ENCODE measurements around the gene TULP4. TPM values are rescaled to one million over a fixed set of nuclear protein-coding genes. Genes with fewer than 3 reads are reported as not detected.

Gene TULP4
- total RNA-seq, 1 donor from 2014 or later, result 100 TPM

DNA sequence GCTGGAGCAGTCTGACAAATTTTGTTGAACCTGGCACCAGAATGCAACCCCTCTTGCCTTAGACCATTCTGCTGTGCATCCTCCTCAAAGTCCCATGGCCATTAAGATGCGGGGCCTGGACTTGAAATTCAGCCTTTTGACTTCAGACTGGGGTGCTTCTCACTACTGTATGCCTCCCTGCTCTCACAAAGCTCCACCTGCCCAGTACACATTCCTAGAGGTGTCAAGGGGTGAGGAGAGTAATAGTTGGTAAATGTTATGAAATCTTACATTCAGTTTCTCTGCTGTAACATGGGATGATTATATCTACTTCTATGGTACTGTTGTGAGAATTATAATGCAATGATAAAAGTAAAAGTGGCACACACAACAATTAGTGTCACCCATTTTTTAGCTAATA lies 70.8 kb downstream of the TULP4 start:
- Mint-ChIP-seq H3K4me1 (ENCODE audit: unreplicated experiment) (peaks cover 2% of the 10 kb centered on the region), H3K9me3 (ENCODE audit: unreplicated experiment) (no peaks in the 10 kb centered on the region), H3K36me3 (ENCODE audit: unreplicated experiment) (no peaks in the 10 kb centered on the region), H3K4me3 (ENCODE audit: unreplicated experiment) (no peak overlapping the region), H3K27ac (ENCODE audit: unreplicated experiment) (no peak overlapping the region), H3K27me3 (ENCODE audit: unreplicated experiment) (no peaks in the 10 kb centered on the region)
- peak; percentile 32 for DNase-seq (ENCODE audit: extremely low spot score, unreplicated experiment)
- TF ChIP-seq, protein P1, sequence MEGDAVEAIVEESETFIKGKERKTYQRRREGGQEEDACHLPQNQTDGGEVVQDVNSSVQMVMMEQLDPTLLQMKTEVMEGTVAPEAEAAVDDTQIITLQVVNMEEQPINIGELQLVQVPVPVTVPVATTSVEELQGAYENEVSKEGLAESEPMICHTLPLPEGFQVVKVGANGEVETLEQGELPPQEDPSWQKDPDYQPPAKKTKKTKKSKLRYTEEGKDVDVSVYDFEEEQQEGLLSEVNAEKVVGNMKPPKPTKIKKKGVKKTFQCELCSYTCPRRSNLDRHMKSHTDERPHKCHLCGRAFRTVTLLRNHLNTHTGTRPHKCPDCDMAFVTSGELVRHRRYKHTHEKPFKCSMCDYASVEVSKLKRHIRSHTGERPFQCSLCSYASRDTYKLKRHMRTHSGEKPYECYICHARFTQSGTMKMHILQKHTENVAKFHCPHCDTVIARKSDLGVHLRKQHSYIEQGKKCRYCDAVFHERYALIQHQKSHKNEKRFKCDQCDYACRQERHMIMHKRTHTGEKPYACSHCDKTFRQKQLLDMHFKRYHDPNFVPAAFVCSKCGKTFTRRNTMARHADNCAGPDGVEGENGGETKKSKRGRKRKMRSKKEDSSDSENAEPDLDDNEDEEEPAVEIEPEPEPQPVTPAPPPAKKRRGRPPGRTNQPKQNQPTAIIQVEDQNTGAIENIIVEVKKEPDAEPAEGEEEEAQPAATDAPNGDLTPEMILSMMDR (IDR thresholded peaks at IDR 0.05), result no peak

DNA sequence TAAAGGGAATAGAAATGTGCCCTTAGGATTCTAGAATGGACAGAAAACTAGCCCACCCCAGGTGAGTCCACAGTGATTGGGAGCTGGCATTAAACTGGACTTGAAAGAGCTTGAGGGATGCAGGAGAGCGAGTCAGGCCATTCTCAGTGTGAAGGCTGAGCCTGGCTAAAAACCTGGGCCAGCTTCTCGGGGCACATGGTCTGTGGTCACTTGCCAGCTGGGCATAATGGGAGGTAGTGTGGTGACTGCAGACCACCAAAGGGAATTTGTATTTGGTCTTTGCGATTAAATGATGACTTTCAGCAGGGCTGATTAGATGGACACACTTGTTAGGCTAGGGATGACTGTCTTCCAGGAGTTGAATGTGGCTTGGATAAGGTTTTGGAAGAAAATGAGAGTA lies 71.3 kb downstream of the TULP4 start:
- H3K27ac Mint-ChIP-seq (ENCODE audit: unreplicated experiment), result no peak overlapping the region
- DNase-seq (ENCODE audit: extremely low spot score, unreplicated experiment), result peak; percentile 64
- no peaks in the 10 kb centered on the region for H3K4me1 Mint-ChIP-seq (ENCODE audit: unreplicated experiment)
- no peaks in the 10 kb centered on the region for H3K9me3 Mint-ChIP-seq (ENCODE audit: unreplicated experiment)
- no peak overlapping the region for H3K4me3 Mint-ChIP-seq (ENCODE audit: unreplicated experiment)
- H3K27me3 Mint-ChIP-seq (ENCODE audit: unreplicated experiment), result no peaks in the 10 kb centered on the region
- TF ChIP-seq, protein P1 (IDR thresholded peaks at IDR 0.05), result no peak
- no peaks in the 10 kb centered on the region for H3K36me3 Mint-ChIP-seq (ENCODE audit: unreplicated experiment)

DNA sequence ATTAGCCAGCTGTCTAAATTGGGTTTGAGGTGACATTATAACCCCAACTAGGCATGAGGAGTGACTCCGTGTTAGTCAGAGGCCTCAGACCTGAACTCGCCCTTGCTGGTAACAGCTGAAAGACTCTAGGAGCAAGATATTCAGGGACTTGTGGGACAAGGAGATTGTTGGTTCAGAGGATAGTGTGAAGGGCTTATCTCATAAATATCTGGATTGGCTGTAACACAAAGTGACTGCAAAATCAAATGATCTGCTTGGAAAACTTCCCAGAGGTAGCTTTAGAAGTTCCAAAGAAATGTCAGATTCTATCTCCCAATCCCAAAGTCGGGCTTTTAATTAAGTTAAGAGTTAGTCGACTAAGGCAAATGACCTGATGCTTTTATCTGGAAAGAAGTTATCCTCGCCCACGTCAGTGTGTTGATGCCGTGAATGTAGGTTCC lies 72.4 kb downstream of the TULP4 start:
- Mint-ChIP-seq H3K27me3 (ENCODE audit: unreplicated experiment) (no peaks in the 10 kb centered on the region), H3K36me3 (ENCODE audit: unreplicated experiment) (no peaks in the 10 kb centered on the region), H3K4me3 (ENCODE audit: unreplicated experiment) (no peak overlapping the region), H3K27ac (ENCODE audit: unreplicated experiment) (no peak overlapping the region), H3K9me3 (ENCODE audit: unreplicated experiment) (no peaks in the 10 kb centered on the region), H3K4me1 (ENCODE audit: unreplicated experiment) (no peaks in the 10 kb centered on the region)
- DNase-seq (ENCODE audit: extremely low spot score, unreplicated experiment), result no peak
- TF ChIP-seq, protein P1 (IDR thresholded peaks at IDR 0.05), result no peak

DNA sequence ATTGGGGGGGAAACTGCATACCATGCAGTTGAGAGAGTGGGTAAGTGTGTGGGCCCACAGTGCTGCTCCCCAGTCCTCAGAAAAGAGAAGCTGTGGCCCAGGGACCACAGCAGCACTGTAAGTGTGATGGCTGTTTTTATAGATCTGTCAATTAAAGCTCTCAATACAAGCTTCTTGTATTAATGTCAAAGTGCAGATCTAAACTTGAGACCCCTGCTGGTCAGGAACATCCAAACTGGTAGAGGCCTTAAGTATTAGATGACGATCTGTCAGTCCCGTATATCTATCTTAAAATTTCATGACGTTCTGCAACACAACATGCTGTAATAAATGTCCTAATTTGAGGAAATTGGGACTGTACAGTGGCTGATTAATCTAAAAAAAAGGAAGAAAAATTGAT lies 74.8 kb downstream of the TULP4 start:
- DNase-seq (ENCODE audit: extremely low spot score, unreplicated experiment), result no peak
- Mint-ChIP-seq H3K27me3 (ENCODE audit: unreplicated experiment) (no peaks in the 10 kb centered on the region), H3K36me3 (ENCODE audit: unreplicated experiment) (no peaks in the 10 kb centered on the region), H3K27ac (ENCODE audit: unreplicated experiment) (no peak overlapping the region), H3K4me3 (ENCODE audit: unreplicated experiment) (no peak overlapping the region), H3K9me3 (ENCODE audit: unreplicated experiment) (no peaks in the 10 kb centered on the region), H3K4me1 (ENCODE audit: unreplicated experiment) (no peaks in the 10 kb centered on the region)
- TF ChIP-seq, protein P1 (IDR thresholded peaks at IDR 0.05), result no peak

DNA sequence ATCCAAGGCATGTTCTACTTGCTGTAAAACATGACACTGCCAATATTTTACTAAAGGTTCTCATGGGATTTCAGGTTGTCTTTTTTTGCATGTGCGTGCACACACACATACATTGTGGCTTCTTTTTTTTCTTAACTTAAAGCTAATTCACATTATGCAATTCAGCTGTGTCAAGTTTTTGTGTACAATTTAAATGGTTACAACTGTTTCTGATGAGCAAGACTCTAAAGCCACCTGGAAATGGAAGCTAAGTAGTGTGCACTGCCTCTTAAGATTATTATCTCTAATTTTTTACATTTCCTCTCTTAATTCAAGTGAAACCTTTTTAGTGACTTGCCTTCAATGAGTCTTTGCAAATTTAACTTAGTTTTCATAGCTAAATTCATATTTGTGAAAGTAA lies 75.3 kb downstream of the TULP4 start:
- Mint-ChIP-seq H3K9me3 (ENCODE audit: unreplicated experiment) (no peaks in the 10 kb centered on the region), H3K27me3 (ENCODE audit: unreplicated experiment) (no peaks in the 10 kb centered on the region), H3K4me3 (ENCODE audit: unreplicated experiment) (no peak overlapping the region), H3K27ac (ENCODE audit: unreplicated experiment) (no peak overlapping the region), H3K4me1 (ENCODE audit: unreplicated experiment) (no peaks in the 10 kb centered on the region), H3K36me3 (ENCODE audit: unreplicated experiment) (no peaks in the 10 kb centered on the region)
- TF ChIP-seq, protein P1 (IDR thresholded peaks at IDR 0.05), result no peak
- DNase-seq (ENCODE audit: extremely low spot score, unreplicated experiment), result no peak

Measured in osteocyte (in vitro differentiated cells).